ENCODE results near the gene BORCS6.

DNA sequence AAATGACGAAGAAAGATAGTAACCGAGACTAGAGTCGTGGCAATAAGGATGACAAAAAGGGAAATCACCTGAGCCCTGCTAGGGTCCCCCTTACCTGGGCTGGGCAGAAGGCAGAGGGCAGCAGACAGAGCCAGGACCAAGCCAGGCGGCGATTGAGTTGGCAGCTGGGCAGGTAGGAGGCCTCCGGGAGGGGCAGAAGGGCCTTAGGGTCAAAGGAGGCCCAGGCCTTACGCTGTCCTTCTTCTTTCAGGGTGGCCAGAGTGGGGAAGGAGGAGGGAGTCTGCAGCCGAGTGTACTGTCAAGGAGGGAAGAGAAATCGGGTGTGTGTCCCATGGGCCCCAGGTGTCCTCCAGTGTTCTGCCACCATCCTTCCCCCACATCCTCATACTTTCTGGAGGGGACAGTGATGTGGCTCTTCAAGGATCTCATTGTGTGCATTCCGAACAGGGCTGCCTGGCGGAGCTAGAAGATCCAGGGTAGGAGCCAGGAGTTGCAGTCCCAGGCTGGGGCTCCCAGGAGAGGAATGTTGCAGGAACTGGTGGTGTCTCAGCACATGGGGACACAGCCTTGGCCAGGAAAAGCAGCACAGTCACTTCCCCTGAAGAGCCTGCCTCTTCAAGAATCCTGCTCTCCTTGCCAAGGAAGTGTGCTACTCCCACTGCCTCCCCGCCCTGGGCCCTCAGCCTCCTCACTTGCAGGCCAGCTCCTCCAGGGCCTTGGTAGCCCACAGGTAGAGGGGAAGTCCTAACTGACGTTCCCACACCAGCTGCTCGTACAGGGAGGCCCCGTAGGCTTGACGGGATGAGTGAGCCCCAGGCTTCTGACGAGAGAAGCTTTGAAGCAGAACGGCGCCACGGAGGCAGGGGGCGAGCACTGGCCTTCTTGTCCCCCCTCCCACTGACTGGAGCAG lies 44.6 kb upstream of the BORCS6 start:
- TF ChIP-seq, protein P1, sequence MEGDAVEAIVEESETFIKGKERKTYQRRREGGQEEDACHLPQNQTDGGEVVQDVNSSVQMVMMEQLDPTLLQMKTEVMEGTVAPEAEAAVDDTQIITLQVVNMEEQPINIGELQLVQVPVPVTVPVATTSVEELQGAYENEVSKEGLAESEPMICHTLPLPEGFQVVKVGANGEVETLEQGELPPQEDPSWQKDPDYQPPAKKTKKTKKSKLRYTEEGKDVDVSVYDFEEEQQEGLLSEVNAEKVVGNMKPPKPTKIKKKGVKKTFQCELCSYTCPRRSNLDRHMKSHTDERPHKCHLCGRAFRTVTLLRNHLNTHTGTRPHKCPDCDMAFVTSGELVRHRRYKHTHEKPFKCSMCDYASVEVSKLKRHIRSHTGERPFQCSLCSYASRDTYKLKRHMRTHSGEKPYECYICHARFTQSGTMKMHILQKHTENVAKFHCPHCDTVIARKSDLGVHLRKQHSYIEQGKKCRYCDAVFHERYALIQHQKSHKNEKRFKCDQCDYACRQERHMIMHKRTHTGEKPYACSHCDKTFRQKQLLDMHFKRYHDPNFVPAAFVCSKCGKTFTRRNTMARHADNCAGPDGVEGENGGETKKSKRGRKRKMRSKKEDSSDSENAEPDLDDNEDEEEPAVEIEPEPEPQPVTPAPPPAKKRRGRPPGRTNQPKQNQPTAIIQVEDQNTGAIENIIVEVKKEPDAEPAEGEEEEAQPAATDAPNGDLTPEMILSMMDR (IDR thresholded peaks at IDR 0.05) = no peak
- TF ChIP-seq EZH2 (IDR thresholded peaks at IDR 0.05; ENCODE audit: borderline replicate concordance, insufficient read depth, low read depth, low read length, poor library complexity, severe bottlenecking) = no peak
